Liver (tissue), 3 donors: ENCODE data around the gene SH3BP2.

Source experiments
- ATF3 ChIP-seq: IDR thresholded peaks from 2 replicates; pipeline ENCODE4 v1.6.1; 2016; ENCODE audit warnings: antibody characterized with exemption
- FOXA1 ChIP-seq: IDR thresholded peaks from 2 replicates; pipeline ENCODE4 v1.6.1; 2016; ENCODE audit warnings: antibody characterized with exemption
- GABPA ChIP-seq, 2 donors: IDR thresholded peaks in 1 of 2; conservative IDR thresholded peaks in 1 of 2; 2 replicates each; pipeline ENCODE4 v1.6.1; 2016; ENCODE audit warnings: antibody characterized with exemption in 2 of 2, mild to moderate bottlenecking in 1 of 2, moderate library complexity in 1 of 2
- HNF4A ChIP-seq, 2 donors: conservative IDR thresholded peaks; 2 replicates each; pipeline ENCODE4 v1.6.1; 2016; ENCODE audit warnings: antibody characterized with exemption in 2 of 2, mild to moderate bottlenecking in 2 of 2
- HNF4G ChIP-seq: IDR thresholded peaks from 2 replicates; pipeline ENCODE4 v1.6.1; 2016; ENCODE audit warnings: antibody characterized with exemption
- RAD21 ChIP-seq, 2 donors: IDR thresholded peaks; 2 replicates each; pipeline ENCODE4 v1.6.1; 2016; ENCODE audit warnings: antibody characterized with exemption in 2 of 2, mild to moderate bottlenecking in 2 of 2
- REST ChIP-seq: IDR thresholded peaks from 2 replicates; pipeline ENCODE4 v1.6.1; 2016; ENCODE audit warnings: antibody characterized with exemption, mild to moderate bottlenecking
- RXRA ChIP-seq, 2 donors: IDR thresholded peaks; 2 replicates each; pipeline ENCODE4 v1.6.1; 2017 to 2018; ENCODE audit warnings: antibody characterized with exemption in 2 of 2, mild to moderate bottlenecking in 1 of 2
- SP1 ChIP-seq: IDR thresholded peaks from 2 replicates; pipeline ENCODE4 v1.6.1; 2018; ENCODE audit warnings: antibody characterized with exemption, mild to moderate bottlenecking
- TAF1 ChIP-seq: conservative IDR thresholded peaks from 2 replicates; pipeline ENCODE4 v1.6.1; 2016; ENCODE audit warnings: antibody characterized with exemption, mild to moderate bottlenecking
- YY1 ChIP-seq: IDR thresholded peaks from 2 replicates; pipeline ENCODE4 v1.6.1; 2016; ENCODE audit warnings: antibody characterized with exemption, mild to moderate bottlenecking
- ZBTB33 ChIP-seq: IDR thresholded peaks from 2 replicates; pipeline ENCODE4 v1.6.1; 2016; ENCODE audit warnings: antibody characterized with exemption
- TF ChIP-seq, protein P1 (sequence below): fragments of 150-350 bp; IDR thresholded peaks from 2 replicates; pipeline ENCODE4 v1.5.1; 2017; ENCODE audit warnings: improper control_type of control experiment, low read depth, low read length; ENCODE audit not compliant: missing input control
- TF ChIP-seq, protein P2 (sequence below): IDR thresholded peaks from 2 replicates; pipeline ENCODE4 v1.6.1; 2016; ENCODE audit warnings: antibody characterized with exemption
- donor health status: healthy.
- donor health status: healthy.

- TF ChIP-seq, protein P1, sequence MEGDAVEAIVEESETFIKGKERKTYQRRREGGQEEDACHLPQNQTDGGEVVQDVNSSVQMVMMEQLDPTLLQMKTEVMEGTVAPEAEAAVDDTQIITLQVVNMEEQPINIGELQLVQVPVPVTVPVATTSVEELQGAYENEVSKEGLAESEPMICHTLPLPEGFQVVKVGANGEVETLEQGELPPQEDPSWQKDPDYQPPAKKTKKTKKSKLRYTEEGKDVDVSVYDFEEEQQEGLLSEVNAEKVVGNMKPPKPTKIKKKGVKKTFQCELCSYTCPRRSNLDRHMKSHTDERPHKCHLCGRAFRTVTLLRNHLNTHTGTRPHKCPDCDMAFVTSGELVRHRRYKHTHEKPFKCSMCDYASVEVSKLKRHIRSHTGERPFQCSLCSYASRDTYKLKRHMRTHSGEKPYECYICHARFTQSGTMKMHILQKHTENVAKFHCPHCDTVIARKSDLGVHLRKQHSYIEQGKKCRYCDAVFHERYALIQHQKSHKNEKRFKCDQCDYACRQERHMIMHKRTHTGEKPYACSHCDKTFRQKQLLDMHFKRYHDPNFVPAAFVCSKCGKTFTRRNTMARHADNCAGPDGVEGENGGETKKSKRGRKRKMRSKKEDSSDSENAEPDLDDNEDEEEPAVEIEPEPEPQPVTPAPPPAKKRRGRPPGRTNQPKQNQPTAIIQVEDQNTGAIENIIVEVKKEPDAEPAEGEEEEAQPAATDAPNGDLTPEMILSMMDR: no peak
- TF ChIP-seq GABPA (IDR thresholded peaks at IDR 0.05 in 1 of 2, conservative IDR thresholded peaks at IDR 0.05 in 1 of 2) (no peak), RAD21 (IDR thresholded peaks at IDR 0.05) (no peak), TAF1 (no peak), REST (no peak), HNF4A (conservative IDR thresholded peaks at IDR 0.05) (no peak), ATF3 (no peak), YY1 (no peak), FOXA1 (no peak), ZBTB33 (no peak), HNF4G (no peak), RXRA (IDR thresholded peaks at IDR 0.05) (no peak), SP1 (no peak)
- TF ChIP-seq, protein P2, sequence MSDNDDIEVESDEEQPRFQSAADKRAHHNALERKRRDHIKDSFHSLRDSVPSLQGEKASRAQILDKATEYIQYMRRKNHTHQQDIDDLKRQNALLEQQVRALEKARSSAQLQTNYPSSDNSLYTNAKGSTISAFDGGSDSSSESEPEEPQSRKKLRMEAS: no peak
Measured at GRCh38 chr4:2830632-2831610, 38.0 kb downstream of the SH3BP2 start.
